DMS114 treated with DMSO at 0.1 percent for 48 hours (cell line): ENCODE results near the gene WDR44.
A peak's percentile ranks its signal among the peaks of the same experiment; 100 is the strongest.
"Not testable (repeated sequence)": the region's sequence is repeated elsewhere in the genome, so short reads cannot be mapped to it uniquely, and the experiment has no call there.

ENCODE experiments used
- DNase-seq: peaks from one replicate; lab custom pipeline; 2025; ENCODE audit not compliant: unreplicated experiment; lab: John Stamatoyannopoulos, UW

Gene WDR44, protein sequence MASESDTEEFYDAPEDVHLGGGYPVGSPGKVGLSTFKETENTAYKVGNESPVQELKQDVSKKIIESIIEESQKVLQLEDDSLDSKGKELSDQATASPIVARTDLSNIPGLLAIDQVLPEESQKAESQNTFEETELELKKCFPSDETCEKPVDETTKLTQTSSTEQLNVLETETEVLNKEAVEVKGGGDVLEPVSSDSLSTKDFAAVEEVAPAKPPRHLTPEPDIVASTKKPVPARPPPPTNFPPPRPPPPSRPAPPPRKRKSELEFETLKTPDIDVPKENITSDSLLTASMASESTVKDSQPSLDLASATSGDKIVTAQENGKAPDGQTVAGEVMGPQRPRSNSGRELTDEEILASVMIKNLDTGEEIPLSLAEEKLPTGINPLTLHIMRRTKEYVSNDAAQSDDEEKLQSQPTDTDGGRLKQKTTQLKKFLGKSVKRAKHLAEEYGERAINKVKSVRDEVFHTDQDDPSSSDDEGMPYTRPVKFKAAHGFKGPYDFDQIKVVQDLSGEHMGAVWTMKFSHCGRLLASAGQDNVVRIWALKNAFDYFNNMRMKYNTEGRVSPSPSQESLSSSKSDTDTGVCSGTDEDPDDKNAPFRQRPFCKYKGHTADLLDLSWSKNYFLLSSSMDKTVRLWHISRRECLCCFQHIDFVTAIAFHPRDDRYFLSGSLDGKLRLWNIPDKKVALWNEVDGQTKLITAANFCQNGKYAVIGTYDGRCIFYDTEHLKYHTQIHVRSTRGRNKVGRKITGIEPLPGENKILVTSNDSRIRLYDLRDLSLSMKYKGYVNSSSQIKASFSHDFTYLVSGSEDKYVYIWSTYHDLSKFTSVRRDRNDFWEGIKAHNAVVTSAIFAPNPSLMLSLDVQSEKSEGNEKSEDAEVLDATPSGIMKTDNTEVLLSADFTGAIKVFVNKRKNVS

GRCh38 chrX:118345464-118346257 is at the start of gene WDR44:
WDR44 (plus strand) TSS chrX:118346106; CDS start chrX:118346504, 398 bp downstream.
- peak; percentile 77 for DNase-seq

- DNase-seq = not testable (repeated sequence)
These were observed 40.1 kb upstream of the WDR44 start for GRCh38 chrX:118305827-118306226.

- no peak for DNase-seq
These were observed 30.4 kb upstream of the WDR44 start for GRCh38 chrX:118315529-118315928.

DNA sequence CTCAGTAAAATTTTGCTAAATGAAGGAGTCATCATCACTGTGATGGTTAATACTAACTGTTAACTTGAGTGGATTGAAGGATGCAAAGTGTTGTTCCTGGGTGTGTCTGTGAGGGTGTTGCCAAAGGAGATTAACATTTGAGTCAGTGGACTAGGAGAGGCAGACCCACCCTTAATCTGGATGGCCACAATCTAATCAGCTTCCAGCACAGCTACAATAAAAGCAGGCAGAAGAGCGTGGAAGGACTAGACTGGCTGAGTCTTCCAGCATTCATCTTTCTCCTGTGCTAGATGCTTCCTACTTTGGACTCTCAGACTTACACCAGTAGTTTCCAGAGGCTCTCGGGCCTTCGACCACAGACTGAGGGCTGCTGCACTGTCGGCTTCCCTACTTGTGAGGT is 21.3 kb upstream of the WDR44 start:
- no peak for DNase-seq

DNA sequence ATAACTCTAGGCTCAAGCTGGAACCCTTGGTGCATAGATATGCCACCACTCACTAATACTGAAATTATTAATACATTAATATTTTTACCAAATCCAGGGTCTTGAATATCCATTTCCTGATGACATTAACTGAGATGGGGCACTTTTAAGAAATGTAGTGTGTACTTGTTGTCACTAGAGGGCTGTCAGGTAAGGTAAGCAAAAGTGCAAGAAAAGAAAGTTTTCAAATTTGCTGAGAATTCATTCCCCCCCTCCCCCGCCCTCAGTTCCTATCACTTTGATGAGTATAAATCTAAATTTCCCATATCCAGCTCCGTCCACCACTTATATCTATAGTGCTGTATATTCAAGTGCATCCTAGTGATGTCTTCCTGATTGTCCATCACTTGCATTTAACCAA is 20.5 kb upstream of the WDR44 start:
- no peak for DNase-seq

GRCh38 chrX:118329175-118329574 is 16.7 kb upstream of the WDR44 start:
- no peak for DNase-seq

DNA sequence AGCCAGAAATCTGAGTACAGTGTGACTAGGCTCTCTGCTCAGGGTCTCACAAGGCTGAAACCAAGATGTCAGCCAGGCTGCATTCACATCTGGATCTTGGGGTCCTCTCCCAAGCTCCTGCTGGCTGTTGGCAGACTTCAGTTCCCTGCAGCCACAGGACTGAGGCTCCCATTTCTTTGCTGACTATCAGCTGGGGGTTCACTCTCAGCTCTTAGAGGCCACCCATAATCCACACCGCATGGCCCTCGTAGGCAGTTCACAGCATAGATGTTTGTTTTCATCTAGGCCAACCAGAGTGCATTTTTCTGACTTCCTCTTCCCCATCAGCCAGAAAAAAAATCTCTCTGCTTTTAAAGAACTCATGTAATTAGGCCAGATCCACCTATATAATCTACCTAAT is 8.2 kb upstream of the WDR44 start:
- no peak for DNase-seq

DNA sequence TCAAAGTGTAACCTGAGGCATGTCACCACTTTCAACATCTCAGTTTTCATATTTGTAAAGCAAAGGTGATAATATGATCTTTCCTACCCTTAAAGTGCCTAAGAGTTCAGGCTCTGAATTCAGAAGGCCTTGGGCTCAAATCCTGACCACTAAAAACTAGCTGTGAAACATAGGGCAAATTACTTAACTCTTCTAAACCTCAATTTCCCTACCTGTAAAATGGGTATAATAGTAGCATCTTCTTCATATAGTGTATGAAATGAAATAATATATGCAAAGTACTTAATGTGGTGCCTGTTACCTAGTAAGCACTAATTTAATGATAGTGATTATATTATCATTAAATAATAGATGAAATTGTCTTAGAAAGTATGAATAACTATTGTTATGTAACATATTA is 7.0 kb upstream of the WDR44 start:
- no peak for DNase-seq

DNA sequence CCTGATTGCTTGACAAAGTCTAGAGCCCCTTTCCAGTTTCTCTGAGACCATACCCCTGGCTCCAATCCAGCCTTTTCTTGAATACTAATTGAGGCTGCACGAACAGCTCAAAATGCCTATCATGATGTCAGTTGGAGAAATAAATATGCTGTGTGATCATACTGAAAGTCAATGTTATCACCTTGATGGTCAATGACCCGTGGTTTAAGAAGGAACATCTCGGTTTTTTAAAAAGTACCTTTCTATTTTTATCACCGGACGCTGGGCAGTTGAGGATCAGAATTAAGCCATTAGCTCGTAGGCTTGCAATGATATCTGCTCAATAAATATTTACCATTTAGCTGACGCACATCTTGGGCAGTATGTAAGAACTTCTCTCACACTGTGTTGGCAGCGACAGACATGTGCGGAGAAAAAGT is 852 bp upstream of the WDR44 start:
- DNase-seq = no peak

GRCh38 chrX:118346258-118347094 is 570 bp downstream of the WDR44 start:
- DNase-seq = no peak

DNA sequence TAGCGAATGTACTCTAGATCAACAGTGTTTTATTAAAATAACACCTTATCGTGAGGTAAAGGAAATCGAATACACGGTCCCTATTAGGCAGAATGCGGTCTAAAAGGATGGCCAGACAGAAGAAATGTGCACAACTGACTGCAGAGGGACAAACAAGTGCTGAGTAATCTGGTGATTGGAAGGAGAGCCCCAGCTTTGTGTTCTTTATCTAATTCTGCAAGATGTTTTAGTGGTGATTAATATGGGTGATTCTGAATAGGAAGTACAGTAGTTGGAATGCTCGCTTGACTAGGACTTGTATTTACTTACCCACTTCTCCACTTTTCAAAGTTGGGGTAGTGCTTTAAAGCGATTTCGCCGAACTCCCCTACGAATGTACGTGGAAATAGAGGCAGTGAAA is 1.2 kb downstream of the WDR44 start:
- DNase-seq = no peak

DNA sequence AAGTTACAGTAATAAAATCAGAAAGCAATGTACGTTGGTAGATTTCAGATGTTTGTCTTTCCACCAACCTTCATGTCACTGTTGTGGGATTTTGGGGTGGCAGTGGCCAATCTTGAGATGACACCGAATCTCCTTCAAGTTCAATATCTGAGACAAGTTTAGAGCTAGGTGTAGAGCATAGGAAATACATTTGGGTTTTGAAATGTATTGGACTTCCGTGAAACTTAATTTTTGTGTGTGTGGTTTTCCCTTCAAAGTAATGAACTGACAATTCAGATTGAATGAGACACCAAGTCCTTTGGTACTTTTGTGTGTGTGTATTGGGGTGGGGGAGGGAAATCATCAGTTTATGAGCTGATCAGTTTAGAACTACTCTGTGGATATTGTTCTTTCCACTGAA is 1.8 kb downstream of the WDR44 start:
- DNase-seq = no peak

DNA sequence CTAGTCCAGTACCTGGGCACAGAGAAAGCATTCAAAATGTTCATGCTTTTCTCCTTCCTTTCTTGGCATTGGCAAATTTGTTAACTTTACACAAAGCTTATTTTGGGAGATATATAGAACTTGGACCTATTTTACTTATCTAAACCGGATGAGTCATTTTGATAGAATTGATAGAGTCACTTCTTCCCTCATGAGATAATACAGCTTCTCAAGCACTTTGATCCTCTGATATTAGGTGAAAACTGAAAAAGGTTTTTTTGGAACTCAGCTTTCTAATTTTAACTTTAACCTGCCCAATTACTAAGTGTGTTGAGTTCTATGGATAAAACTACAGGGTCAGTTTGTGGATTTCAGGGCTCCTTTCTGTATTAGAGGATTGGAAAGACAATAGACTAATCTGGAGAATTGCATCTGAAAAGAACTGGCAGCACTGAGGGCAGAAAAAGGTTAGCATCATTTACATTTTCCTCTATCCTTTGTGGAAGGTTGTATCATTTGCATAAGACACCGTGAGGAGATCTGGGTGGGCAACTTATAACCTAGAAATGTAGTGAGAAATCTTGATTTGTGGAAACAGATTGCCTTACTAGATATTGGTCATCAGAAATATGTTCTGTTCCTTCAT is 2.4 kb downstream of the WDR44 start:
- no peak for DNase-seq

DNA sequence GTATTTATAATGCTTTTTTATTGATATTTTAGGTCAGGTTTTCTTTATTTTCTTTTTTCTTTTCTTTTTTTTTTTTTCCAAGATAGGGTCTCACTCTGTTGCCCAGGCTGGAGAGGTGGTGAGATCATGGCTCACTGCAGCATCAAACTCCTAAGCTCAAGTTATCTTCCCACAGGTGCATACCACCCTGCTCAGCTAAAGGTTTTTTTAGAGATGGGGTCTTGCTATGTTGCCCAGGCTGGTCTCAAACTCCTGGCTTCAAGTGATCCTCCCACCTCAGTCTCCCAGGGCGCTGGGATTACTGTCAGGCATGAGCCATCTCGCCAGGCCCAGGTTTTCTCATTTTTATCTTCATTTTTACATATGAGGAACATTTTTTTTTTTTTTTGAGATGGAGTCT is 3.3 kb downstream of the WDR44 start:
- DNase-seq = no peak

- DNase-seq = no peak
These were observed 4.3 kb downstream of the WDR44 start for GRCh38 chrX:118350221-118350620.

DNA sequence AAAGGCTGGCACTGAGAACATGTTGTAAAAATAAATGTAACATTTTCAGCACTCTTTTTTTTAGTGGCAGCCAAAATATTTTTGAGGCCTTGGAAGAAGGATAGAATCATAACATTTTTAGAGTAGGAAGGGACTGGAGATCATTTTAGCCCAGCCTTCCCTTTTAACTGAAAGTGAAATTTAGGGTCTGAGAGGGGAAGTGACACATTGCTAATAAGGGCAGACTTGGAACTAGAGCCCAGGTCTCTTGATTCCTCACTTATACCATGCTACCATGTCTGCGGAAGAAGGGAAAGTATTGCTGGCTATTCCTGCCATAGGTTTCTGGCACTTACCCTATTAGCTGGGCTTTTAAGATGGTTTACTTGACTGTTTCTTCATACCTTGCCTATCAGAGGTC is 4.8 kb downstream of the WDR44 start:
- no peak for DNase-seq

GRCh38 chrX:118352566-118352965 is 6.7 kb downstream of the WDR44 start:
- no peak for DNase-seq

- DNase-seq = no peak
These were observed 7.4 kb downstream of the WDR44 start for GRCh38 chrX:118353081-118353850.

DNA sequence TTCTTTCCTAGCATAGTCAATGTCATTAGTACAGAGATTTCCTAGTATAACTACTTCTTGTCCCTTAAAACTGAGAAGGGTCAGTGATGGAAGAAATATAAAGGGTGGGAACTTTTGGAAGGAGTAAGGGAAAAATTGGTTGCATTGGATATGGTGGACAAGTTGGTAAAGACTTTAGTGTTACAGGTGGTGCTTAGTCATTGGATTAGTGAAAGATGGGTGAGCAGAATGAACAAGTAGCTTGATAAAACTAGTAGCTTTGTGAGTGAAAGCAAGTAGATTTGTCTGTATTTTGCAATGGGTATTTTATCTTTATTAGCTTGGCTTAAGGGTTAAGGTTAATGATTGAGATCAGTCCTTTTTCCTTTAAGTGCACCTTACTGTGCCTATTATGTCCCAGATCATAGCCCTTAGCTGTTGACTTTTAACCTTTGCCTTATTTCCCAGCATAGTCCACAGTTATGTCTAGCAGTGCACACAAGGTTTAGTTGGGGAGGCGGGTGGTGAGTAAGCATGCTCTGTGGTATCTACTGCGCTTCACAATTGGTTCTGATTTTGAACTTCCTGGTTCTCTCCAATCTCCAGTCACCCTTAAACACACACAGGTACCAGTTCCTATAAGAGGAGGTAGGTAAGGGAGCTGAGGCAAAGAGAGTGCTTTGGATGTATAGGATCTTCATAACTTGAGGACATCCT is 9.5 kb downstream of the WDR44 start:
- DNase-seq = no peak
